ENCODE results near the gene ANKRD45. TPM values are rescaled to one million over a fixed set of nuclear protein-coding genes. Genes with fewer than 3 reads are reported as not detected.
"Not testable (repeated sequence)": the region's sequence is repeated elsewhere in the genome, so short reads cannot be mapped to it uniquely, and the experiment has no call there.

The ANKRD45 gene
- total RNA-seq, 2 experiments from 2014 or later = 0.11 TPM; not detected in 1

GRCh38 chr1:173685121-173685520 is 15.5 kb upstream of the ANKRD45 start:
- not testable (repeated sequence) for H3K9me3 Mint-ChIP-seq (ENCODE audit: low read depth)

GRCh38 chr1:173683838-173684237 is 14.2 kb upstream of the ANKRD45 start:
- ATAC-seq; DNase-seq; H3K36me3 Mint-ChIP-seq (ENCODE audit: low read depth); intact Hi-C loops (cut with DNase I, micrococcal nuclease); POLR2A ChIA-PET; H3K27ac Mint-ChIP-seq; H3K4me1 Mint-ChIP-seq; H3K27me3 Mint-ChIP-seq; H3K4me3 Mint-ChIP-seq; H3K9me3 Mint-ChIP-seq (ENCODE audit: low read depth): not testable (repeated sequence)
- CTCF ChIA-PET = interaction anchor here (0.7 to 0.8 kb wide), 2 partner anchors 10 to 252 kb away, joined by 3 read pairs; no protein-coding TSS in a partner anchor

More at GRCh38 chr1:173685121-173685520, 15.5 kb upstream of the ANKRD45 start:
- POLR2A ChIA-PET; H3K4me1 Mint-ChIP-seq; H3K27me3 Mint-ChIP-seq; H3K4me3 Mint-ChIP-seq; H3K27ac Mint-ChIP-seq; intact Hi-C loops (cut with DNase I, micrococcal nuclease); ATAC-seq; H3K36me3 Mint-ChIP-seq (ENCODE audit: low read depth); DNase-seq: not testable (repeated sequence)
- CTCF ChIA-PET = interaction anchor here (0.8 kb wide), 1 partner anchor 255 kb away, joined by 3 read pairs; no protein-coding TSS in a partner anchor

- no peak for ATAC-seq
- intact Hi-C loops (cut with DNase I, micrococcal nuclease) = no loop called here
- POLR2A ChIA-PET = no interaction called here
- Mint-ChIP-seq H3K36me3 (ENCODE audit: low read depth) (no peaks in the 10 kb centered on the region), H3K4me3 (no peak overlapping the region), H3K27ac (no peak overlapping the region), H3K9me3 (ENCODE audit: low read depth) (no peaks in the 10 kb centered on the region), H3K27me3 (no peaks in the 10 kb centered on the region), H3K4me1 (no peaks in the 10 kb centered on the region)
- CTCF ChIA-PET = interaction anchor here (0.6 kb wide), 1 partner anchor 338 kb away, joined by 3 read pairs; no protein-coding TSS in a partner anchor
- no peak for DNase-seq
Observed at GRCh38 chr1:173682184-173682583, 12.5 kb upstream of the ANKRD45 start.

GRCh38 chr1:173680152-173680551 is 10.5 kb upstream of the ANKRD45 start:
- H3K27me3 Mint-ChIP-seq; H3K36me3 Mint-ChIP-seq (ENCODE audit: low read depth); CTCF ChIA-PET; ATAC-seq; H3K9me3 Mint-ChIP-seq (ENCODE audit: low read depth); H3K4me1 Mint-ChIP-seq; H3K4me3 Mint-ChIP-seq; DNase-seq; intact Hi-C loops (cut with DNase I, micrococcal nuclease); H3K27ac Mint-ChIP-seq; POLR2A ChIA-PET: not testable (repeated sequence)

- intact Hi-C loops (cut with DNase I, micrococcal nuclease); ATAC-seq; H3K36me3 Mint-ChIP-seq (ENCODE audit: low read depth); DNase-seq; H3K9me3 Mint-ChIP-seq (ENCODE audit: low read depth); H3K4me1 Mint-ChIP-seq; H3K4me3 Mint-ChIP-seq; POLR2A ChIA-PET; H3K27ac Mint-ChIP-seq: not testable (repeated sequence)
- peaks cover 14% of the 10 kb centered on the region for H3K27me3 Mint-ChIP-seq
- CTCF ChIA-PET = interaction anchor here (0.7 to 1.6 kb wide), 2 partner anchors 9 to 245 kb away, joined by 3 read pairs; no protein-coding TSS in a partner anchor
Observed at GRCh38 chr1:173674496-173674895, 4.8 kb upstream of the ANKRD45 start.

- POLR2A ChIA-PET = no interaction called here
Observed at GRCh38 chr1:173666646-173667045, 3.0 kb downstream of the ANKRD45 start.

GRCh38 chr1:173663159-173663558 is 6.5 kb downstream of the ANKRD45 start:
- intact Hi-C loops (cut with DNase I, micrococcal nuclease) = no loop called here
- ChIA-PET POLR2A (no interaction called here), CTCF (interaction anchor here (1.3 kb wide), 1 partner anchor 158 kb away, joined by 3 read pairs; no protein-coding TSS in a partner anchor)
- ATAC-seq (no peak), DNase-seq (no peak)
- Mint-ChIP-seq H3K36me3 (ENCODE audit: low read depth) (no peaks in the 10 kb centered on the region), H3K4me3 (no peak overlapping the region), H3K4me1 (no peaks in the 10 kb centered on the region), H3K27me3 (peaks cover 9% of the 10 kb centered on the region), H3K9me3 (ENCODE audit: low read depth) (no peaks in the 10 kb centered on the region), H3K27ac (no peak overlapping the region)

More at GRCh38 chr1:173666646-173667045, 3.0 kb downstream of the ANKRD45 start:
- H3K36me3 Mint-ChIP-seq (ENCODE audit: low read depth) = no peaks in the 10 kb centered on the region
- DNase-seq (no peak), ATAC-seq (no peak)
- H3K27me3 Mint-ChIP-seq = peaks cover 32% of the 10 kb centered on the region
- peaks cover 11% of the 10 kb centered on the region for H3K4me1 Mint-ChIP-seq
- H3K27ac Mint-ChIP-seq = no peak overlapping the region
- CTCF ChIA-PET = interaction anchor here (0.6 kb wide), 1 partner anchor 66 kb away, joined by 3 read pairs; no protein-coding TSS in a partner anchor
- intact Hi-C loops (cut with DNase I, micrococcal nuclease) = no loop called here
- H3K9me3 Mint-ChIP-seq (ENCODE audit: low read depth) = no peaks in the 10 kb centered on the region
- no peak overlapping the region for H3K4me3 Mint-ChIP-seq

GRCh38 chr1:173661763-173662162 is 7.9 kb downstream of the ANKRD45 start:
- intact Hi-C loops (cut with DNase I, micrococcal nuclease) = no loop called here
- Mint-ChIP-seq H3K9me3 (ENCODE audit: low read depth) (no peaks in the 10 kb centered on the region), H3K27ac (no peak overlapping the region), H3K4me3 (no peak overlapping the region), H3K4me1 (no peaks in the 10 kb centered on the region), H3K36me3 (ENCODE audit: low read depth) (no peaks in the 10 kb centered on the region), H3K27me3 (no peaks in the 10 kb centered on the region)
- ATAC-seq (no peak), DNase-seq (no peak)
- ChIA-PET POLR2A (no interaction called here), CTCF (interaction anchor here (0.5 kb wide), 1 partner anchor 12 kb away, joined by 3 read pairs; no protein-coding TSS in a partner anchor)

- Mint-ChIP-seq H3K4me3 (no peak overlapping the region), H3K27me3 (no peaks in the 10 kb centered on the region), H3K27ac (no peak overlapping the region), H3K36me3 (ENCODE audit: low read depth) (no peaks in the 10 kb centered on the region), H3K4me1 (no peaks in the 10 kb centered on the region), H3K9me3 (ENCODE audit: low read depth) (peaks cover under 1% of the 10 kb centered on the region)
- ChIA-PET POLR2A (no interaction called here), CTCF (no interaction called here)
- intact Hi-C loops (cut with DNase I, micrococcal nuclease) = no loop called here
- ATAC-seq (no peak), DNase-seq (no peak)
Observed at GRCh38 chr1:173661271-173661670, 8.4 kb downstream of the ANKRD45 start.

- POLR2A ChIA-PET = no interaction called here
- ATAC-seq = no peak
- CTCF ChIA-PET = no interaction called here
- Mint-ChIP-seq H3K4me1 (no peaks in the 10 kb centered on the region), H3K9me3 (ENCODE audit: low read depth) (peaks cover 5% of the 10 kb centered on the region), H3K27ac (no peak overlapping the region), H3K4me3 (no peak overlapping the region), H3K27me3 (peaks cover 2% of the 10 kb centered on the region), H3K36me3 (ENCODE audit: low read depth) (no peaks in the 10 kb centered on the region)
- intact Hi-C loops (cut with DNase I, micrococcal nuclease) = no loop called here
- no peak for DNase-seq
Observed at GRCh38 chr1:173660306-173660705, 9.3 kb downstream of the ANKRD45 start.

GRCh38 chr1:173648880-173649605 is 20.6 kb downstream of the ANKRD45 start:
- no peak overlapping the region for H3K27ac Mint-ChIP-seq
- no peak for DNase-seq
- no peak overlapping the region for H3K4me3 Mint-ChIP-seq
- ATAC-seq = no peak
- H3K9me3 Mint-ChIP-seq (ENCODE audit: low read depth) = no peaks in the 10 kb centered on the region
- POLR2A ChIA-PET = no interaction called here
- CTCF ChIA-PET = no interaction called here
- no peaks in the 10 kb centered on the region for H3K4me1 Mint-ChIP-seq
- H3K36me3 Mint-ChIP-seq (ENCODE audit: low read depth) = no peaks in the 10 kb centered on the region
- no peaks in the 10 kb centered on the region for H3K27me3 Mint-ChIP-seq
- intact Hi-C loops (cut with DNase I, micrococcal nuclease) = loop anchor here in 1 of 2 experiments (10.0 kb wide), 1 partner anchor 64 kb away; no protein-coding TSS in a partner anchor

- ChIA-PET POLR2A (no interaction called here), CTCF (interaction anchor here (1.0 to 1.5 kb wide), 2 partner anchors 42 to 217 kb away, joined by 3 read pairs; no protein-coding TSS in a partner anchor)
- H3K36me3 Mint-ChIP-seq (ENCODE audit: low read depth) = no peaks in the 10 kb centered on the region
- H3K4me1 Mint-ChIP-seq = no peaks in the 10 kb centered on the region
- intact Hi-C loops (cut with DNase I, micrococcal nuclease) = loop anchor here in 1 of 2 experiments (10.0 kb wide), 1 partner anchor 62 kb away; no protein-coding TSS in a partner anchor
- ATAC-seq = no peak
- no peak overlapping the region for H3K27ac Mint-ChIP-seq
- H3K9me3 Mint-ChIP-seq (ENCODE audit: low read depth) = no peaks in the 10 kb centered on the region
- no peaks in the 10 kb centered on the region for H3K27me3 Mint-ChIP-seq
- no peak for DNase-seq
- H3K4me3 Mint-ChIP-seq = no peak overlapping the region
Observed at GRCh38 chr1:173646656-173647055, 23.0 kb downstream of the ANKRD45 start.
